Bronchial epithelial cell (primary cell): ENCODE results near the gene ULK4. TPM values are rescaled to one million over a fixed set of nuclear protein-coding genes. Genes with fewer than 3 reads are reported as not detected.

Source experiments
- DNase-seq: peaks from one replicate; pipeline ENCODE4 v3.0.0-alpha.2; 2010; ENCODE audit warnings: low read depth
- FAIRE-seq: peaks from 2 replicates; lab custom pipeline; 2011; peaks lifted over from hg19 to GRCh38; lab: Jason Lieb, UNC
- H3K27me3 ChIP-seq: 2 replicates; pipeline ENCODE4 v1.5.1; 2011; ENCODE audit warnings: low read length; ENCODE audit not compliant: control insufficient read depth, insufficient read depth
- H3K36me3 ChIP-seq: 2 replicates; pipeline ENCODE4 v1.5.1; 2011; ENCODE audit warnings: low read length; ENCODE audit not compliant: control insufficient read depth, insufficient read depth
- H3K4me3 ChIP-seq: 2 replicates; pipeline ENCODE4 v1.5.1; 2011; ENCODE audit warnings: mild to moderate bottlenecking, low read depth, low read length, control low read depth
- CTCF ChIP-seq: IDR thresholded peaks from 2 replicates; pipeline ENCODE4 v1.5.1; 2011; ENCODE audit warnings: mild to moderate bottlenecking, moderate library complexity, low read length, control low read depth, inconsistent platforms; ENCODE audit not compliant: insufficient read depth, severe bottlenecking
- total RNA-seq: library from RNA; depleted of rRNA; stranded (reverse); fragments of >200 nt; gene quantifications from 2 replicates; pipeline ENCODE4 v1.2.1, GENCODE V29; 2014

Gene ULK4
- total RNA-seq, 1 donor from 2014 or later = 3.9 TPM

- Histone ChIP-seq H3K4me3 (no peak overlapping the region), H3K27me3 (no peaks in the 10 kb centered on the region), H3K36me3 (no peaks in the 10 kb centered on the region)
- no peak for TF ChIP-seq CTCF
- FAIRE-seq = no peak
- no peak for DNase-seq
These were observed 128.3 kb downstream of the ULK4 start for GRCh38 chr3:41833628-41834027.

DNA sequence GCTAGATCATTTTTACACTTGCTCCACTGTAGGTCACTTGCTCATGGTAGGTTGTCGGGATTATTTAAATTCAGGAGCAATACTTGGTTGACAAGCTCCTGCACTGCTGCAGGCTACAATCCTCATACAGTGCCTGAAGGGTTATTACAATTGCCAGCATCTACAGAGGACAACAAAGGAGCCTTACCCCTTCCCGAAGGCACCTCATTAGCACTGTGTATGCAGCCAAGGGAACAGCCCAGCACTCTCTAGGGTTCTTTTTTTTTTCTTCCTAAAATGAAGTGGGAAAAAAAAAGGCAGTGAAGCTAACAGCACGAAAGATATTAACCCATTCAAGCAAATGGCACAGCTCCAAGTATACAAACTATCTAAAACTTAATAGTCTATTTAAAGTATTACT lies 142.7 kb downstream of the ULK4 start:
- Histone ChIP-seq H3K27me3 (no peaks in the 10 kb centered on the region), H3K36me3 (no peaks in the 10 kb centered on the region), H3K4me3 (no peak overlapping the region)
- DNase-seq (no peak), FAIRE-seq (no peak)
- no peak for TF ChIP-seq CTCF

DNA sequence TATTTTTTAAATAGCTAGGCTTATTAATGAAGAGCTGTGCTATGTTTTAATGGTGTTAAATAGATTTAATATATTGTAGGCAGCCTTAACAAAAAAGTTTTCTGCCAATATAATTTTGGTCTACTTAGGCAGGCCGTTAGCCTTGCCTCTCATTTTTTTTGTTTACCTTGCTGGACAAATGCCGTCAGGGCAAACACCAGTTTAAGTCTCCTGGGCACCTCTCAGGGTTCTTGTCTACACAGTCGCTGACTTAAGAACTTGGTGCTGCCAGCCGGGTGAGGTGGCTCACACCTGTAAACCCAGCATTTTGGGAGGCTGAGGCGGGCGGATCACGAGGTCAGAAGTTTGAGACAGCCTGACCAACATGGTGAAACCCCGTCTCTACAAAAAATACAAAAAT lies 153.3 kb downstream of the ULK4 start:
- FAIRE-seq = no peak
- Histone ChIP-seq H3K27me3 (no peaks in the 10 kb centered on the region), H3K4me3 (no peak overlapping the region), H3K36me3 (no peaks in the 10 kb centered on the region)
- TF ChIP-seq CTCF = no peak
- no peak for DNase-seq

GRCh38 chr3:41808152-41808551 lies 153.8 kb downstream of the ULK4 start:
- Histone ChIP-seq H3K27me3 (no peaks in the 10 kb centered on the region), H3K4me3 (no peak overlapping the region), H3K36me3 (no peaks in the 10 kb centered on the region)
- DNase-seq (peak; percentile 44), FAIRE-seq (no peak)
- TF ChIP-seq CTCF = no peak

DNA sequence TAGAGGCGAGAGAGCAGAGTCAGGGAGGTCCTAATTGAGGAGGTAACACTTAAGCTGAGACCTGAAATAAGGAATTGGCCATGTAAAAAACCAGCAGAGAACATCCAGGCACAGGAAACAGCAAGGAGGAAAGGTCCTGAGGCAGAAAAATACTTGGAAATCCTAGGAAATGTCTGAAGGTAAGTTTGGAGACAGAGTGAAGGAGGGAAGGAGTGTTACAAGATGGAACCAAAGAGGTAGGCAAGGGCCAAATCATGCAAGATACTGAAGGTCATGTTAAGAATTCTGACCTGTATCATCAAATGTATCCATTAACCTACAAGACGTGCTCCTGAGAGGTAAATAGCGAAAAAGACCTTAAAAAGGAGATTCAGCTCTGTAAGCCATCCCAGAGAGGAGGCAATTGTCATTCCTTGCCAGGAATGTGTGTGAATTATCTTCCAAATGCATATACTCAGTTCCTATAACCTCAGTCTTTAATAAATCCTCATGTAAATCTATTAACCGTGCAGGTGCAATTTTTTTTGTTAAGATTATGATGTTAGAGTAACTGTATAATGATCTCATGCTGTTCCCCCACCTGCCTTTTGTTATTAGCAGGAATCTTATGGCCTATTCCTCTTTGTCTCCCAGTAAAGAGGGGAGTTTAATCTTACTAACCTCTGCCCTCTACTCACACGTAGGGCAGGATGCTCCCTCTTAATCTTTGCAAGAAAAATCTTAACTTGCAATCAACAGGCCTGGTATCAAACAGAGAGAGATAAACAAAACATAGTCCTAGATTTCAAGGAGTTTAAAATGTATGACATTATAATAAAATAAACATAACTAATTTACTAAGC lies 166.9 kb downstream of the ULK4 start:
- Histone ChIP-seq H3K36me3 (no peaks in the 10 kb centered on the region), H3K27me3 (no peaks in the 10 kb centered on the region), H3K4me3 (no peak overlapping the region)
- FAIRE-seq = no peak
- DNase-seq = no peak
- no peak for TF ChIP-seq CTCF
